B cell (primary cell): ENCODE data around the gene GYPC. TPM values are rescaled to one million over a fixed set of nuclear protein-coding genes. Genes with fewer than 3 reads are reported as not detected.

Experiments used
- ATAC-seq: fragments of 200-7000 bp; cut with Tn5 transposase; one replicate; pipeline ENCODE4 v1.10.0; 2021; ENCODE audit warnings: low read depth, mild to moderate bottlenecking, moderate number of reproducible peaks, moderate library complexity
- CTCF ChIA-PET: fragments of 350-600 bp; sonication (Branson Sonifier 250); formaldehyde crosslinking; loops from one replicate; lab custom pipeline; 2021; ENCODE audit warnings: antibody characterized with exemption, inconsistent platforms; lab: Charles Lee
- POLR2A ChIA-PET: fragments of 350-600 bp; sonication (Branson Sonifier 250); formaldehyde crosslinking; loops from one replicate; lab custom pipeline; 2021; ENCODE audit warnings: antibody characterized with exemption; lab: Charles Lee
- DNase-seq: peaks from one replicate; pipeline ENCODE4 v3.0.0; 2013
- H2AFZ ChIP-seq: 2 replicates; pipeline ENCODE4 v1.6.1; 2012; ENCODE audit warnings: mild to moderate bottlenecking, low read depth, low read length; ENCODE audit not compliant: insufficient read depth, poor library complexity, severe bottlenecking
- H3K27ac ChIP-seq, 2 donors: 1 replicate in 1 of 2; 2 replicates in 1 of 2; pipeline ENCODE4 v1.5.1; 2012 to 2013; ENCODE audit warnings: low read length in 2 of 2, mild to moderate bottlenecking in 2 of 2, moderate library complexity in 1 of 2
- H3K27me3 ChIP-seq, 4 experiments: fragments of 200-600 bp in 1 of 4; sonication (generic) in 1 of 4; replicated peaks in 1 of 4; 1 replicate in 2 of 4; 2 replicates in 2 of 4; pipeline versions ENCODE4 v1.6.1 to v1.7.0; 2013 to 2016; ENCODE audit warnings: low read length in 3 of 4, mild to moderate bottlenecking in 2 of 4, mixed read lengths in 1 of 4, moderate library complexity in 1 of 4; ENCODE audit not compliant: insufficient read depth in 4 of 4, control insufficient read depth in 3 of 4; ENCODE audit errors: control extremely low read depth in 1 of 4
- H3K36me3 ChIP-seq, 2 experiments: replicated peaks in 1 of 2; 1 replicate in 1 of 2; 2 replicates in 1 of 2; pipeline versions ENCODE4 v1.6.1 to v1.7.1; 2013; ENCODE audit warnings: low read length in 1 of 2; ENCODE audit not compliant: insufficient read depth in 2 of 2, control insufficient read depth in 1 of 2; ENCODE audit errors: control extremely low read depth in 1 of 2, extremely low read depth in 1 of 2
- H3K4me1 ChIP-seq, 2 donors: fragments of 200-600 bp in 1 of 2; sonication (generic) in 1 of 2; 1 replicate in 1 of 2; 2 replicates in 1 of 2; pipeline versions ENCODE4 v1.5.1 to v1.6.1; 2013 to 2017; ENCODE audit warnings: low read length in 2 of 2; ENCODE audit not compliant: control insufficient read depth in 2 of 2, insufficient read depth in 2 of 2
- H3K4me2 ChIP-seq: replicated peaks from 2 replicates; pipeline ENCODE3; 2012; ENCODE audit warnings: mild to moderate bottlenecking, low read depth, low read length; ENCODE audit not compliant: poor library complexity, severe bottlenecking
- H3K4me3 ChIP-seq, 5 experiments: fragments of 200-600 bp in 1 of 5; sonication (generic) in 1 of 5; 1 replicate in 3 of 5; 2 replicates in 2 of 5; pipeline versions ENCODE4 v1.5.1 to v1.7.0; 2011 to 2016; ENCODE audit warnings: low read length in 4 of 5, mild to moderate bottlenecking in 4 of 5, low read depth in 2 of 5, control low read depth in 1 of 5, moderate library complexity in 1 of 5; ENCODE audit not compliant: insufficient read depth in 1 of 5; ENCODE audit errors: control extremely low read depth in 1 of 5, extremely low read depth in 1 of 5
- H3K79me2 ChIP-seq: fragments of 200-600 bp; sonication (generic); one replicate; pipeline ENCODE4 v1.6.0; 2016; ENCODE audit warnings: low read length; ENCODE audit not compliant: control insufficient read depth, insufficient read depth
- H3K9ac ChIP-seq: fragments of 200-600 bp; sonication (generic); 2 replicates; pipeline ENCODE4 v1.6.1; 2017; ENCODE audit warnings: mild to moderate bottlenecking, low read length, moderate library complexity
- H3K9me3 ChIP-seq, 3 donors: one replicate each; pipeline versions ENCODE4 v1.6.1 to v1.7.1; 2013; ENCODE audit warnings: low read length in 2 of 3; ENCODE audit not compliant: control insufficient read depth in 2 of 3, insufficient read depth in 1 of 3; ENCODE audit errors: control extremely low read depth in 1 of 3
- H4K20me1 ChIP-seq: 2 replicates; pipeline ENCODE4 v1.6.0; 2012; ENCODE audit warnings: mild to moderate bottlenecking, low read length; ENCODE audit not compliant: insufficient read depth, control insufficient read depth, poor library complexity, severe bottlenecking
- H3K27ac Mint-ChIP-seq: one replicate; pipeline ENCODE4 v1.8.0; 2021; ENCODE audit warnings: mixed read lengths
- H3K27me3 Mint-ChIP-seq: one replicate; pipeline ENCODE4 v1.8.0; 2021; ENCODE audit warnings: mixed read lengths
- H3K4me1 Mint-ChIP-seq: one replicate; pipeline ENCODE4 v1.8.0; 2021; ENCODE audit warnings: mixed read lengths
- H3K4me3 Mint-ChIP-seq: one replicate; pipeline ENCODE4 v1.8.0; 2021; ENCODE audit warnings: mixed read lengths
- H3K9me3 Mint-ChIP-seq: one replicate; pipeline ENCODE4 v1.8.0; 2022; ENCODE audit warnings: mixed read lengths; ENCODE audit not compliant: insufficient read depth
- EZH2 ChIP-seq: IDR thresholded peaks from 2 replicates; pipeline ENCODE4 v1.6.1; 2012; ENCODE audit warnings: borderline replicate concordance, low read depth, mild to moderate bottlenecking, moderate library complexity, low read length; ENCODE audit not compliant: insufficient read depth, poor library complexity, severe bottlenecking
- WGBS: methylation state at CpG from one replicate; pipeline ENCODE4 v1.1.5; 2013; ENCODE audit warnings: missing lambda C conversion rate; ENCODE audit not compliant: insufficient coverage; 5-methylcytosine and 5-hydroxymethylcytosine counted together
- intact Hi-C: fragments of 100-400 bp; cut with micrococcal nuclease; formaldehyde crosslinking; loops from one replicate; pipeline ENCODE4 v1.10.0; 2022
- polyA plus RNA-seq: library from polyadenylated mRNA; depleted of rRNA; stranded (reverse); fragments of >200 nt; gene quantifications from 2 replicates; pipeline ENCODE4 v1.2.3, GENCODE V29; 2012
- total RNA-seq, 2 donors: library from RNA; stranded (reverse); fragments of 120-200 nt in 1 of 2; gene quantifications; 1 replicate in 1 of 2; 2 replicates in 1 of 2; pipeline versions ENCODE4 v1.2.3 to v1.2.4, GENCODE V29; 2013 to 2022
- TF ChIP-seq, protein P1 (sequence below): fragments of 200-600 bp; IDR thresholded peaks from one replicate; pipeline ENCODE4 v1.8.0; 2022; ENCODE audit warnings: antibody characterized with exemption, mild to moderate bottlenecking

GYPC gene
- total and polyA plus RNA-seq, 2 donors (not counting 1 experiment from before 2014, with no cell fraction given), result 48.8 to 111 TPM

DNA sequence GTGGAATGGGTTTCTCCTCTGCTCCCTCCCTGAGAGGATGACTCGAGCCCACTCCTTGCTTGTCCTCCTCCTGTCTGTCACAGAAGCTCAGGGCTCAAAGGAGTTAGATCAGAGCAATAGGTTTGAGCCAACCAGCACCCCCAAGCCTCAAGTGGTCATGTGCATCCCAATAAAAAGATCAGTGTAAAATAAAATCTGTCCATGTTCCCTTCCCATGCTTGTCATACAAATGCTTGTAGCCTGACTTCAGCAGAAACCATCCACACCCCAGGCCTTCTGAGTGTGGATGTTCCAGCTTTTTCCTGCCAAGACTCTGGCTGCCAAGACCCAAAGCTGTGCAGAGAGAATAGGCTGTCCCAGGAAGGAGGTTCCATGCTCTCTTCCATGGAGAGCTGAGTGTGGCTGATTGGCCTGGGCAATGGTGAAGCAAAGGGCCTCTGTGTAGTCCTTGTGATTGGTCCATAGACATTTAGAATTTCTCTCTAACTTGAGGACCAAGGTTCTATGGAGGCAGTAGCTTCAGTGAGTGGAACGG, 67.4 kb downstream of the GYPC start:
- Histone ChIP-seq H2AFZ (no peak overlapping the region), H3K79me2 (no peaks in the 10 kb centered on the region), H3K27me3 (no peaks in the 10 kb centered on the region), H3K36me3 (no peaks in the 10 kb centered on the region), H3K9me3 (peaks cover 0 to 10% (median 4%) of the 10 kb centered on the region in 3 donors), H3K4me2 (no peak overlapping the region), H4K20me1 (no peaks in the 10 kb centered on the region), H3K4me1 (peaks cover 0 to 9% of the 10 kb centered on the region in 2 donors), H3K9ac (no peak overlapping the region), H3K27ac (no peak overlapping the region), H3K4me3 (no peak overlapping the region)
- ATAC-seq (no peak), DNase-seq (no peak)
- Mint-ChIP-seq H3K4me3 (no peak overlapping the region), H3K27me3 (peaks cover 20% of the 10 kb centered on the region), H3K27ac (no peak overlapping the region), H3K9me3 (peaks cover 13% of the 10 kb centered on the region), H3K4me1 (peaks cover 6% of the 10 kb centered on the region)
- ChIA-PET POLR2A (no interaction called here), CTCF (no interaction called here)
- TF ChIP-seq, protein P1, sequence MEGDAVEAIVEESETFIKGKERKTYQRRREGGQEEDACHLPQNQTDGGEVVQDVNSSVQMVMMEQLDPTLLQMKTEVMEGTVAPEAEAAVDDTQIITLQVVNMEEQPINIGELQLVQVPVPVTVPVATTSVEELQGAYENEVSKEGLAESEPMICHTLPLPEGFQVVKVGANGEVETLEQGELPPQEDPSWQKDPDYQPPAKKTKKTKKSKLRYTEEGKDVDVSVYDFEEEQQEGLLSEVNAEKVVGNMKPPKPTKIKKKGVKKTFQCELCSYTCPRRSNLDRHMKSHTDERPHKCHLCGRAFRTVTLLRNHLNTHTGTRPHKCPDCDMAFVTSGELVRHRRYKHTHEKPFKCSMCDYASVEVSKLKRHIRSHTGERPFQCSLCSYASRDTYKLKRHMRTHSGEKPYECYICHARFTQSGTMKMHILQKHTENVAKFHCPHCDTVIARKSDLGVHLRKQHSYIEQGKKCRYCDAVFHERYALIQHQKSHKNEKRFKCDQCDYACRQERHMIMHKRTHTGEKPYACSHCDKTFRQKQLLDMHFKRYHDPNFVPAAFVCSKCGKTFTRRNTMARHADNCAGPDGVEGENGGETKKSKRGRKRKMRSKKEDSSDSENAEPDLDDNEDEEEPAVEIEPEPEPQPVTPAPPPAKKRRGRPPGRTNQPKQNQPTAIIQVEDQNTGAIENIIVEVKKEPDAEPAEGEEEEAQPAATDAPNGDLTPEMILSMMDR, result no peak
- TF ChIP-seq EZH2, result no peak
- intact Hi-C loops, result no loop called here
- WGBS, result 82% methylated on average over 2 of the region's 2 CpGs

DNA sequence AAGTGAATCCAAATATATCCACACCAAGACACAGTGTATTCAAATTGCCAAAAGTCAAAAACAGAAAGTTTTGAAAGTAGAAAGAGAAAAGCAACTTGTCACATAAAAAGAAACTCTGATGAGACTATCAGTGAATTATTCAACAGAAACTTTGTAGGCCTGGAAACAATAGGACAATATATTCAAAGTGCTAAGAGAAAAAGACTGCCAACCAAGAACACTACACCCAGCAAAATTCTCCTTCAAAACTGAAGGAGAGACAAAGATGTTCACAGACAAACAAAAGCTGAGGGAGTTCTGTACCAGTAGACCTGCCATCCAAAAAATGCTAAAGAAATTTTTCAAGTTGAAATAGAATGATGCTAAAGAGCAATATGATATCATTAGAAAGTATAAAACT, 69.6 kb downstream of the GYPC start:
- H3K9me3 ChIP-seq, result peaks cover 0 to 10% (median 8%) of the 10 kb centered on the region in 3 donors
- intact Hi-C loops, result no loop called here
- CTCF ChIA-PET, result interaction anchor here (0.7 kb wide), 1 partner anchor 25 kb away, joined by 3 read pairs; no protein-coding TSS in a partner anchor
- Mint-ChIP-seq H3K4me3 (no peak overlapping the region), H3K9me3 (peaks cover 13% of the 10 kb centered on the region), H3K27ac (no peak overlapping the region), H3K27me3 (peaks cover 19% of the 10 kb centered on the region), H3K4me1 (no peaks in the 10 kb centered on the region)
- no peaks in the 10 kb centered on the region for H3K4me1 ChIP-seq
- H3K79me2 ChIP-seq, result no peaks in the 10 kb centered on the region
- H2AFZ ChIP-seq, result no peak overlapping the region
- no peaks in the 10 kb centered on the region for H3K36me3 ChIP-seq
- POLR2A ChIA-PET, result no interaction called here
- H3K4me2 ChIP-seq, result no peak overlapping the region
- no peak for ATAC-seq
- no peaks in the 10 kb centered on the region for H4K20me1 ChIP-seq
- TF ChIP-seq, protein P1, result no peak
- no peak for TF ChIP-seq EZH2
- H3K27me3 ChIP-seq, result peaks cover 0 to 4% (median 2%) of the 10 kb centered on the region in 4 experiments
- H3K9ac ChIP-seq, result no peak overlapping the region
- DNase-seq, result no peak
- H3K4me3 ChIP-seq, result no peak overlapping the region
- H3K27ac ChIP-seq, result no peak overlapping the region
